OCI-LY7 (cell line): ENCODE results near the gene MRPS12. TPM values are rescaled to one million over a fixed set of nuclear protein-coding genes. Genes with fewer than 3 reads are reported as not detected.

Experiments used
- BruUV-seq: library from RNA; stranded (reverse); fragments of 400-500 nt; replicated peaks from 2 replicates; lab custom pipeline; 2021; lab: Mats Ljungman, UMichigan
- CTCF ChIA-PET: fragments of 300-600 bp; sonication (Branson Sonifier 250); formaldehyde crosslinking; loops from one replicate; lab custom pipeline; 2022; ENCODE audit warnings: antibody characterized with exemption; ENCODE audit not compliant: unreplicated experiment; lab: Charles Lee
- POLR2A ChIA-PET: fragments of 300-600 bp; sonication (Branson Sonifier 250); formaldehyde crosslinking; loops from one replicate; lab custom pipeline; 2022; ENCODE audit warnings: antibody characterized with exemption; lab: Charles Lee
- DNase-seq: peaks from one replicate; pipeline ENCODE4 v3.0.0-alpha.2; 2015; ENCODE audit warnings: low spot score
- H2AFZ ChIP-seq: fragments of 200-600 bp; sonication (generic), shearing (Covaris generic); 2 replicates; pipeline ENCODE4 v1.6.1; 2014; ENCODE audit warnings: mild to moderate bottlenecking, antibody characterized with exemption, low read length, moderate library complexity
- H3K27ac ChIP-seq: fragments of 200-600 bp; sonication (generic); 2 replicates; pipeline ENCODE4 v1.5.1; 2014; ENCODE audit warnings: mixed run types, low read depth, mild to moderate bottlenecking, moderate library complexity, low read length, inconsistent platforms; ENCODE audit not compliant: poor library complexity, severe bottlenecking
- H3K36me3 ChIP-seq: fragments of 200-600 bp; sonication (generic); 2 replicates; pipeline ENCODE4 v1.6.1; 2014; ENCODE audit warnings: mild to moderate bottlenecking, antibody characterized with exemption, low read length, moderate library complexity, mixed read lengths; ENCODE audit not compliant: insufficient read depth
- H3K4me1 ChIP-seq: fragments of 200-600 bp; sonication (generic); 2 replicates; pipeline ENCODE4 v1.5.1; 2014; ENCODE audit warnings: mild to moderate bottlenecking, low read length; ENCODE audit not compliant: insufficient read depth, poor library complexity, severe bottlenecking
- H3K4me2 ChIP-seq: fragments of 200-600 bp; sonication (generic); 2 replicates; pipeline ENCODE4 v1.6.1; 2014; ENCODE audit warnings: mild to moderate bottlenecking, low read length
- H3K4me3 ChIP-seq: fragments of 200-600 bp; sonication (generic); 2 replicates; pipeline ENCODE4 v1.5.1; 2014; ENCODE audit warnings: mild to moderate bottlenecking, low read depth, low read length; ENCODE audit not compliant: poor library complexity, severe bottlenecking
- H3K79me2 ChIP-seq: fragments of 200-600 bp; sonication (generic); 2 replicates; pipeline ENCODE4 v1.6.1; 2016; ENCODE audit warnings: low read depth, mild to moderate bottlenecking, low read length, moderate library complexity, mixed read lengths; ENCODE audit not compliant: insufficient read depth
- H3K9me2 ChIP-seq: fragments of 200-600 bp; sonication (generic); 2 replicates; pipeline ENCODE4 v1.6.1; 2016; ENCODE audit warnings: mild to moderate bottlenecking, low read length, mixed read lengths; ENCODE audit not compliant: insufficient read depth
- H3K9me3 ChIP-seq: fragments of 200-600 bp; sonication (generic); 2 replicates; pipeline ENCODE4 v1.6.1; 2014; ENCODE audit warnings: mild to moderate bottlenecking, mixed run types, low read length, mixed read lengths
- H4K20me1 ChIP-seq: fragments of 200-600 bp; sonication (generic); 2 replicates; pipeline ENCODE4 v1.6.1; 2014; ENCODE audit warnings: mild to moderate bottlenecking, antibody characterized with exemption, low read length, moderate library complexity, mixed read lengths; ENCODE audit not compliant: insufficient read depth
- EZH2phosphoT487 ChIP-seq: fragments of 200-600 bp; sonication (generic); IDR thresholded peaks from 2 replicates; pipeline ENCODE4 v1.6.1; 2018; ENCODE audit warnings: low read depth, borderline replicate concordance, mild to moderate bottlenecking, mixed run types, antibody characterized with exemption, low read length, moderate library complexity, mixed read lengths
- intact Hi-C: fragments of 100-400 bp; cut with micrococcal nuclease; formaldehyde crosslinking; loops from one replicate; pipeline ENCODE4 v1.10.0; 2022; ENCODE audit not compliant: unreplicated experiment
- total RNA-seq, 2 experiments: library from RNA; depleted of rRNA in 1 of 2; stranded (reverse); fragments of >200 nt in 1 of 2; shearing (Covaris generic) in 1 of 2; gene quantifications; 2 replicates each; pipeline ENCODE4 v1.2.3, GENCODE V29; 2014 to 2022
- TF ChIP-seq, protein P1 (sequence below): fragments of 200-600 bp; sonication (generic); conservative IDR thresholded peaks from 2 replicates; pipeline ENCODE4 v1.5.1; 2014; ENCODE audit warnings: mild to moderate bottlenecking, antibody characterized with exemption, low read length, moderate library complexity, mixed read lengths

The MRPS12 gene
- total RNA-seq, 2 experiments from 2014 or later: 63.5 to 74.6 TPM

DNA sequence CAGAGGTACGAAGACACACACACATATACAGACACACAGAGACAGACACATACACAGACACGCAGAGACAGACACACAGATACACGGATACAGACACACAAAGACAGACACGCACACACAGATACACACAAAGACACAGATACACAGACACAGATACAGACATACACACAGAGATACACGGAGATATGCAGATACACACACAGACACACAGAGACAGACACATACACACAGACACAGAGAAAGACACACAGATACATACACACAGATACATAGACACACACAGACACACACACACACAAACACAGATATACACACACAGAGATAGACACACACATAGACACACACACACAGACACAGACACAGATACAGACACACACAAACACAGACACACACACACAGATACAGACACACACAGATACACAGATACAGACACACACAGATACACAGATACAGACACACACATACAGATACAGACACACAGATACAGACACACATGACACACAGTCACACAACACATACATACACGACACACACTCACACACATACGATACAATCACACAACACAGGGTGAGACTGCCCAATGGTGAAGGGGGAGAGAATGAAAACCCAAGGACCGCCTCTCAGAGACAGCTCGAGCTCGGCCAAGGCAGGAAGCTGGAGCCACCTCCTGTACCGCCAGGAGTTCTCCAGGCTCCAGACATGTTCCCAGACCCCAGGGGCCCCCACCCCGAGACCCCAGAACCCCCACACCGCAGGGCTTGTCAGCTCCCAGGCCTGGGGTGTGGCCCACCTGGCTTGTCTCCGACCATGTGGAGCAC is 9.9 kb upstream of the MRPS12 start:
- Histone ChIP-seq H2AFZ (no peak overlapping the region), H3K9me3 (no peaks in the 10 kb centered on the region), H4K20me1 (no peaks in the 10 kb centered on the region), H3K4me1 (no peaks in the 10 kb centered on the region), H3K4me3 (no peak overlapping the region), H3K79me2 (no peaks in the 10 kb centered on the region), H3K27ac (no peak overlapping the region), H3K36me3 (peaks cover 27% of the 10 kb centered on the region), H3K9me2 (no peaks in the 10 kb centered on the region), H3K4me2 (no peak overlapping the region)
- ChIA-PET POLR2A (no interaction called here), CTCF (no interaction called here)
- TF ChIP-seq EZH2phosphoT487: no peak
- TF ChIP-seq, protein P1, sequence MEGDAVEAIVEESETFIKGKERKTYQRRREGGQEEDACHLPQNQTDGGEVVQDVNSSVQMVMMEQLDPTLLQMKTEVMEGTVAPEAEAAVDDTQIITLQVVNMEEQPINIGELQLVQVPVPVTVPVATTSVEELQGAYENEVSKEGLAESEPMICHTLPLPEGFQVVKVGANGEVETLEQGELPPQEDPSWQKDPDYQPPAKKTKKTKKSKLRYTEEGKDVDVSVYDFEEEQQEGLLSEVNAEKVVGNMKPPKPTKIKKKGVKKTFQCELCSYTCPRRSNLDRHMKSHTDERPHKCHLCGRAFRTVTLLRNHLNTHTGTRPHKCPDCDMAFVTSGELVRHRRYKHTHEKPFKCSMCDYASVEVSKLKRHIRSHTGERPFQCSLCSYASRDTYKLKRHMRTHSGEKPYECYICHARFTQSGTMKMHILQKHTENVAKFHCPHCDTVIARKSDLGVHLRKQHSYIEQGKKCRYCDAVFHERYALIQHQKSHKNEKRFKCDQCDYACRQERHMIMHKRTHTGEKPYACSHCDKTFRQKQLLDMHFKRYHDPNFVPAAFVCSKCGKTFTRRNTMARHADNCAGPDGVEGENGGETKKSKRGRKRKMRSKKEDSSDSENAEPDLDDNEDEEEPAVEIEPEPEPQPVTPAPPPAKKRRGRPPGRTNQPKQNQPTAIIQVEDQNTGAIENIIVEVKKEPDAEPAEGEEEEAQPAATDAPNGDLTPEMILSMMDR: no peak
- intact Hi-C loops: no loop called here
- DNase-seq: no peak
- no TSS peak for BruUV-seq

DNA sequence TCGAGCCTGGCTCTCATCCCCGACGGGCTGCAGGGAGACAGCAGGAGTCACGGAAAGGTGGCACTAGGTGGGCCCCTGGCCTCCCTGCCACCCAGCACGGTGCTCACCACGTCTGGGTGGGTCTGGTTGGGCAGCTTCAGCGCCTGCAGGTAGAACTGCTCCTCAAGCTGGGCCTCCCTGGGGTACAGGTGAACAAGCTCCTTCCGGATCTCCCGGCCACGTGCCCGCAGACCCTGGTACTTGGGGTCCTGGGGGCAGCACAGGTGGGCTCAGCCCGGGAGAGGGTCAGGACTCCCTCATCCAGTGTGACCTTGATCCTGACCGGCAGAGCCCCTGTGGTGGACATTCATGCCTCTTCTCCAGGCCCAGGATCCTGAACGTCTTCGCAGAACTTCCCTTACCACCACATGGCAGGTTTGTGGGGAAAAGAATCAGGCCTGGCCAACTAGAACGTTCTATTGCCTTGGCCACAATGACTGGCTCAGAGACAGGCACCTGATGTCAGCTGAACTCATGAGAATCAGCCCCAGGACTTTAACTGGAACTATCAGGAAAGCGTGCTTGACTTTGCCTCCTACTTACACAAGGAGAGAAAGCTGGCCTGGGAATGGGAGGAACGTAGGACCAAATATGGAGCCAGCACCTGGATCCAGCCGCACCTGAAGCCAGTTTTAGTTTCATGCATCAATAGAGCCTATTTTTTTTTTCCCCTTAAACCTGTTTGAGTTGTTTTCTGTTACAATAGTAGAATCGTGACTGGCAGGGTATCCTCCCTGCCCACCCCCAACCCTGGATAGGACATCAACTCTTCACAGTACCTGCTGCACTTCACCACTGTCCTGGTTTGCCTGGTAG is 9.1 kb upstream of the MRPS12 start:
- BruUV-seq: no TSS peak
- DNase-seq: no peak
- Histone ChIP-seq H2AFZ (no peak overlapping the region), H3K27ac (no peak overlapping the region), H3K4me3 (no peak overlapping the region), H3K4me2 (no peak overlapping the region), H3K9me2 (no peaks in the 10 kb centered on the region), H3K79me2 (no peaks in the 10 kb centered on the region), H3K36me3 (peaks cover 33% of the 10 kb centered on the region), H4K20me1 (no peaks in the 10 kb centered on the region), H3K9me3 (no peaks in the 10 kb centered on the region), H3K4me1 (no peaks in the 10 kb centered on the region)
- intact Hi-C loops: no loop called here
- POLR2A ChIA-PET: no interaction called here
- TF ChIP-seq, protein P1: no peak
- no peak for TF ChIP-seq EZH2phosphoT487
- CTCF ChIA-PET: no interaction called here
